NCI-H1417 treated with DMSO at 0.1 percent for 48 hours (cell line): ENCODE data around the gene CACNA1I.

Experiments
- DNase-seq: peaks from one replicate; lab custom pipeline; 2025; lab: John Stamatoyannopoulos, UW

The CACNA1I gene

DNA sequence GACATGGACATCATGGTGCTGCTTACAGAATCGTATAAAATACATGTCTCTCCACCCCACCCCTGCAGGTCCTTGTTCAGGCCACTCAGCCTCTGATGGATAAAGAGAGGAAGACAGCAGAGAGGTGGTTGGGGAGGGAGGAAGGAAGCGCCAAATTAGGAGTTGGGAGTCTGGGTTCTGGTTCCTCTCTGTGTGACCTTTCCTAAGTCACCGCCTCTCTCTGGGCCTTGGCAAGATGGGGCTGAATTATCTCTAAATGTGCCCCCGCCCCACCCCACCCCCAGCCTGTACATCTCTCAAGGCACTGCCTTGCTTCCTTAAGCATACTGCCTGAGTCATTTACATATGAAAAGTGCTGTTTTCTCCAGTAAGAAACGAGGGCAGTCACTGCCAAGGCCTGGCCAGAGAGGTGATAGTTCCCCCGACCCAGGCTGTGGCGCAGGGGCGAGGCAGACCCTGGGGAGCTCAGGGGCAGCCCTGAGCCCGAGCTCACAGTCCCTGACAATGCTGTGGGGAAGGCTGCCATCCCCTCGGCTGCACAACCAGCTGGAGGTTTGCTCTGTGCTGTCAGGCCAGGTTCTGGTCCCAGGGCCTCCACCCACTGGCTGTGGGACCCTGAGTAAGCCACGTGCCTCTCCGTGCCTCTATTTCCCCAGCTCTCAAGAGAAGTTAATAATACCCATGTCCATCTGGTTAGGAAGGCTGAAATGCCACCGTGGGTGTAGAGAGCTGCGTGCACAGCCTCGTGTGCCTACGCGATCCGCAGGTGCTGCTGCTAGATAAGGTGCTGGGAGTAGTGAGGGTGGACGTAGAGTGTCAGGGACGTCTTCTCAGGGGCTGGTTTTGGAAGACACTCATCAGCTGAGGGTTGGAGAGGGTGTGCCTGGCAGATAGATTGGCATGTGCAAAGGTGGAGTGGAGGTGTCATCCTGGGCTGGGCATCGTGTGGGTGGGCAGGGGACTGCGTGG, 55.3 kb downstream of the CACNA1I start:
- no peak for DNase-seq

DNA sequence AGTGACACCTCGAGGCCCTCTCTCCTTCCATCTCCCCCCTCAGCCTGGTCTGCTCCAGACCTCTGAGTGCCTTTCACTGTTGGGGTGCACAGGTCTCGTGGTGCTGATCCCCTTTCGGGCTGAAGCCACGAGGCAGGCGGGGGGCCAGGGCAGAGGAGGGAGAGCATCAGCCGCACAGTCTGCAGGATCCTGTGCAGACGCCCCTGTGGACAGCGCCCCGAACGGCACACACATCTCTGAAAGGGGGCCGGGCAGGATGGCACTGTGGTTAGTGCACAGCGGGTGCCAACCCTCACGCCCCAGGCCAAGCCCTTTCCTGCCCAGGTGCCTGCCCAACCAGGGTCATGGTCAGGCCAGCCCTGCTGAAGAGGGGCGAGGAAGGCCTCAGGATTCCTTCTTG, 56.7 kb downstream of the CACNA1I start:
- no peak for DNase-seq

DNA sequence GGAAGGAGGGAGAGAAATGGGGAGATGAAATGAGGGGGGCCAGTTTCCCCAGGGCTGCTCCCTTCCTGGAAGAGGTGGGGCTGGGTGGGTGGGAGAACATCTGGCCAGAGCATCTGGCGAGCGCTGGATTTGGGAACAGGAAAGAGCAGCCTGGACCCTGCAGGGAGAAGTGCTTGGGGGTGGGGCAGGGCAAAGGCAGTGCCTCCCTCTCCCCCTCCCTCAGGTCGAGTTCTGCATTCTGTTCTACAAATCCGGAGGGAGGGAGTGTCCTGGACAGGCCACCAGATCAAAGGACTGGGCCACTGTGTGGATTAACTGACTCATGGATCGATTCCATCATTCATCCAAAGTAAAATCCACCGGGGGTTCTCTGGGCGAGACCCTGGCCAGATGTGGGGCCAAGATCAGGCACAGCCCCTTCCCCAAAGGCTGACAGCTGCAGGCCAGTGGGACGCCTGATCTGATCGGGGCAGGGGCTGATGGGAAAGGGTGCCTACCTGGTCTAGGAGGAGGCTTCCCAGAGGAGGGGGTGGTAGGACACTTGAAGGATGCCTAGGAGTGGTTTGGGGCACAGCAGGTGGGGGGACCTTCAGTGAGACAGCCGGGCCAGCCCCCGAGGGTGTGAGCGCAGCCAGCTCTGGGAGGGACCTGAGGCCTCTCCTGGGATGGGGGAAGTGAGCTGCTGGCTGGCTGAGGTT, 57.5 kb downstream of the CACNA1I start:
- DNase-seq, result no peak

DNA sequence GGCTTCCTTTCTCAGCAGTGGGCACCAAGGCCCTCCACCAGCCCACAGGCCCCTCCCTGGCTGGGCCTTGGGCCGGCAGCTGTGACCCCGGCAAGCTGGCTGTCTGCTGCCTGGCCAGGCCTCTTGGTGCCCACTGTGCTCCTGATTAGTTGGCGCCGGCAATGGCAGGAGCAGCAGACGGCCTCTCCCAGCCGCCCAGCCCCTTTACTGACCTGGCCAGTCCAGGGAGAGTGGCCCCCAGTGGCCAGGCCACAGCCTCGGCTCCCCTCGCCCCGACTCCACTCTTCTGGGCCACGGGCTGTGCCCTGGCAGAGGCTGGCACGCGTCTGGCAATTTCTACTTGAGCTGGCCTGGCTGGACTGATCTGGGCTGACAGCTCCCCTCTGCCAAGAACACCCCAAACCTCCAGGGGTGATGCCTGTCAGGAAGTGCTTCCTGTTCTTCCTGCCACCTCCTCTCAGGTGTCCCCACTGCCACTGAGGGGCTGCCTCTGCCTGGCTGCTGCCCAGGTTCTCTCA, 58.1 kb downstream of the CACNA1I start:
- no peak for DNase-seq

DNA sequence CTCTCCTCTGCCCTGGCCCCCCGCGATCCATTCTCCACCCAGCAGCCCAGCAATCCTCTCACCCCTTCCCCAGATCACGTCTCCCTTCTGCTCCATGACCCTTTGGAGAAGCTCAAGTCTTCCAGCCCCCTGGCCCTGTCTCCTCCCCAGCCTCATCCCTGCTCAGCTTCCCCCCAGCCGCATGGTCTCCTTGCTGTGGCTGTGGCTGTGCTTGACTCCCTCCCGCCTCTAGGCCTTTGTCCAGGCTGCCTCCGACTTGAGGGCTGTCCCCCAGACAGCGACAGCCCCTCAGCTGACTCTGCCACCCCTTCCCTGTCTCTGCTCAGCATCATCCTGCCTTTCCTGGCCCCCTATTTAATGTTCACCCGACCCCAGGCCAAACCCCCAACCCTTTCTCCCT, 59.3 kb downstream of the CACNA1I start:
- DNase-seq, result no peak

DNA sequence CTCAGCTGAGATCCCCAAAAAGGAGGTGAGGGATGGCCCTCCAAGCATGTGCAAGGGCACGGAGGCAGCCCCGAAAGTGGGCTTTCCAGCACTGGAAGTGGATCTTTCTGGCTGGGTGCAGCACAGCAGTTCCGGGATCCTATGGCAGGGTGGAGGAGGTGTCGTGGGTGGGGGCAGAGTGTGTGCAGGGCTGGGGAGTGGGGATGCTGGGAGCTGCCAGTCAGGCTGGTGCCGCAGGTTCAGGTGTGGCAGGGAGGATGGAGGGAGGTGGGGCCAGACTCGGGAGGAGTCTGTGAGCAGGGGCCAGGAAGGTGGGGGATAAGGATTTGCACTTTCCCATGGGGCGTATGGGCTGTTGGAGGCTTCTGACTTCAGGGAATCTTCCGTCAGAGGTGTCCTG, 60.2 kb downstream of the CACNA1I start:
- no peak for DNase-seq

DNA sequence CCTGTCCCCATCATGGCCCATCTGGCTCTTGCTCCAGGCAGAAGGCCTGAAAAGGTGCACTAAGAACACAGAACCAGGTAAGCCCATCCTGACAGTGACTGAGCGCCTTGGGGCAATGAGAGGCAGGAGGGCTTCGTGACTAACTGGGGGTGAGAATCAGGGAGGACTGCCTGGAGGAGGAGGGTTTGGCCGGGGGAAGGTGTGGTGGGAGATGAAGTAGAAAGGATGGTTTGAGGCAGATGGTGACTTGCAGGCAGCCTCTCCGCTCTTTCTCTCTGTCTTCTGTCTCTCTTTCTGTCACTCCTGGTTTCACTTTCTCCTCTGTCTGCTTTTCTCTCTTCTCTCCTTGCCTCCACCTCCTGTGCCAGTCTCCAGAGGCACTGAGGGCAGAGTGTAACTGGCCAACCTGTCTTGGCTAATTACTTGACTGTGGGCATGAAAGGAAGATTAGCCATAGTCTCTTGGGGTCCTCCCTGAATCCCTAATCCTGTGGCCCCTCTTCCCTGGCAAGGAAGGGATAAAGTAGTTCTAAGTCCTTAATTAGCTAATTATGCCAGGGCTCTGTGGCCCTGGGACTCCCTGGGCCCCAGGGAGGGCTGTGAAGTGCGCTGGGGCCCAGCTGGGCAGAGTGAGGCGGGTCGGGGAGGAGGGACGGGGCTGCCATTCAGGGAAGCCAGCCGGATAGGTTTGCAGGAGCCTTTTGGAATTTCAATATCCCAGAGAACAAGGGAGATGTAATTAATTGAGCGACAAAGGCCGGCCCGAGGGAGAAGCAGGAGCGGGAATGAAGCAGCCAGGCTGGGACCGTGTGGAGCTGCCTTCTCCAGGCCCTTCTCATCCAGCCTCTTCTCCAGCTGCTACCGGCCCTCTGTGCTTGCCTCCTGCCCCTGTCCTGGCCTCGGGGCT, 61.1 kb downstream of the CACNA1I start:
- DNase-seq, result no peak

DNA sequence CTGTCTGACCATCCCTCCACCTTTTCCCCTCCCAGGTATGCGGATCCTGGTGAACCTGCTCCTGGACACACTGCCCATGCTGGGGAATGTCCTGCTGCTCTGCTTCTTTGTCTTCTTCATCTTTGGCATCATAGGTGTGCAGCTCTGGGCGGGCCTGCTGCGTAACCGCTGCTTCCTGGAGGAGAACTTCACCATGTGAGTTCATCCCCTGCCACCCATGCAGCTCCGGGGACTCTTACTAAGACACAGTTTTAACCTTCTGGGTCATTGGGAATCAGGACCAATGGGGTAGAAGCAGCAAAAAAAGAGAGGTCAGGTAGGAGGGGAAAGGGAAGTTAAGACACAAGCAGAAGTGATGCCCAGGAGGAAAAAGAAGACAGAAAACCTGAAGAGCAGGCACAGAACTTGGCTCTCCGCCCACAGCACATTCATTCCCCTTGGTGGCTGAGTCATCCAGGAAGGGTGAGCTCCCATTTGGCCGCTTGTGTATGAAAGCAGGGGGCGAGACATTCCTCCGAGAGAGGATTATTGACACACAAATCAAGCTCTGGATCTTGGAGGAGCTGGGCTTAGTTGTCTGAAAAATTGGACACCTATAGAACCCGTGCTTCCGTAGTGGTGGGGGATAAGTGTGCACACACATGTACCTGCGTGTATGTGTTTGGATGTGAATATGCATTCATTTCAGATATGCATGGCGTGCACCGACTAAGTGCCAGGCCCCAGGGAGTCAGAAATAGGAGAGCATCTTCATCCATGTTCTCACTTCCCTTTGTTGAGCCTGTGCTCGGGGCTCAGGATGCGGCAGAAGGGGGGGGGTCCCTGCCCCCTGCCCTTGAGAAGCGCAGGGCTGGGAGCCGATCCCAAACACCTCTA, 64.2 kb downstream of the CACNA1I start:
- DNase-seq, result no peak

DNA sequence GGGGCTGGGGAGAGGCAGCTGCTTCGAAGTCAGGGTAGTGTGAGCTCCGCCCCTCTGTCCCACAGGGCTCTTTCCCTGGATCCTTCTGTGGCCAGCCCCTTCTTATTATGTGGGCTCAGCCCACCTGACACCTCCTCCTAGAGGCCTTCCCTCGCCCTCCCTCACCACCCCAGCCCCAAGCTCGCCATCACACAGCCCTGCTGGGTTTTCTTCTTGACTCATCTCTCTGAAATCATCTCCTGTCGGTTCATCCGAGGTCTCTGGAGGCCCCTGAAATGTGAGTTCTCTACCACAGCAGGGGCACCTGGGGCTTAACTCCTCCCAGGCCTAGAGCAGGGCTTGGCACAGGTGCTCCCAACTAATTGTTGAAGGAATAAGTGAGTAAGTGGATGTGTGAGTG, 65.2 kb downstream of the CACNA1I start:
- DNase-seq, result no peak

DNA sequence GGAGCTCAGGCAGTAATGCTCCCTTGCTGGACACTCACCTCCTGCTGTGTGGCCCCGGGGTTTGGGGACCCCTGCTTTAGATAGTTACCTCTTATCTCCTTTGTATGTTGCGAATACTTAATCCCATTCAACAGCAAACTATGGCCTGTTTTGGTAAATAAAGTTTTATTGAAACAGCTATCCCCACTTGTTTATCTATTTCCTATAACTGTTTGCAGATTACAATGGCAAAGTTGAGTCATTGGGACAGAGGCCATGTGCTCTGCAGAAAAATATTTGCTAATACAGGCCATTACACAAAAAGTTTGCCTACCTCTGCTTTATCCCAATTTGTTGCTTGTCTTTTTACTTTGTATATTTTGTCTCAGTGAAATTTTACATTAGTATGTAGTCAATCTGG, 68.4 kb downstream of the CACNA1I start:
- DNase-seq, result no peak

DNA sequence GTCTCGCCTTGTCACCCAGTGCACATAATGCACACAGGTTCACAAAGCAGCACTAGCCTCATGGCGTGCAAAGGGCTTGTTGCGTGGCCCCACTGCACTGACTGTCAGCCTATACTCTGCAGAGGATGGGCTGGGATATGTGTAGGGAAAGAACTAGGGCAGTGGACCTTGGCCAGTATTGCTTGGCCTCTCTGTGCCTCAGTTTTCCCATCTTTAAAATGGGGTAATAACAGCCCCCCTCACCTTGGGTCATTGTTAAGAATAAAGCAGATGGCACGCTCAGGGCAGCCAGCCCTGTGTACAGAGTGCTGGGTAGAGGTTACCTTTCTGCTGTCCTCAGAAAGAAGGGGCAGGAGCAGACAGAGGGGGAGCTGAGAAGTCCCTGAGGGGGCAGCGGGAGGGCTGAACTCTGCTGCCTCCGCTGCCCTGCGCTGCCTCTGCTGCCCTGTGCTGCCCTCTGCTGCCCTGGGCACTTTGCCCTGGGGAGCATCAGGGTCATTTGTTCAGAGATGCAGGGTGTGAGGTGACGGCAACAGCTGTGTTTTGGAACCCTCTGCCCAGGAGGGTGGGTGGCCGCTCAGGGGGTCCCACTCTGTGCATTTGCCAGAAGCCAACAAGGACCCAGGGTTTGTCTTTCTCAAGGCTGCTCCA, 71.2 kb downstream of the CACNA1I start:
- no peak for DNase-seq

DNA sequence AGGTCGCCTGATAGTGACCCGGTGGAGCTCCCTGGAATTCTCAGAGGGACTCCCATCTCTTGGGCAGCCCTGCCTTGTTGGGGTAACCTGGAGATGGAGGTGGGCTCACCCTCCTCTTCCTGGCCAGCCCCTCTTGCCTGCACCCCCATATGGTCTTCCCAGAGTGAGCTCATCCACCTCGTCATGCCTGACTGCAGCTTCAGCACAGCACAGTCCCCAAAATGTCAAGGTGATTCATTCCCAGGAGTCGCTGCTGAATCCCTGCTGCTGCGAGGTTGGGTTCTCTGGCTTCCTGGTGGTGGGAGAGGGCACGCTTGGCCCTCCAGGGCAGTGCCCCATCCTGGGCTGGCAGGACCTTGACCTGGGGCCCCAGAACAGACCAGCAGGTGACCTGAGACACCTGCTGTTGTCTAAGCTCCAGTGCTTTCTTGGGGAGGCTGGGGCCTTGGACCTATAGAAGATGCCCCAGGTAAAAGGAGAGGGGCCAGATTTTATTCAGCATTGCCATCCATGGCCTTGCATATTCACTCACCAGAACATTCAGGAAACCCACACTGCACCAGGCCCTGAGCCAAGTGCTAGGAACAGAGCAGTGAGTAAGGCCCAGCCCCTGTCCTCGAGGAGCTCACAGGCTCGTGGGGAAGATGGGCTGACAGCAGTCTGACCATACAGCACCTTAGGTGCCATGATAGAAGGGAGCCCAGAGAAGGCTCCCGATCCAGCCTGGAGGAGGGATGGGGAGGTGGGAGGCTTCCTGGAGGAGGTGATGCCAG, 72.9 kb downstream of the CACNA1I start:
- DNase-seq, result no peak

DNA sequence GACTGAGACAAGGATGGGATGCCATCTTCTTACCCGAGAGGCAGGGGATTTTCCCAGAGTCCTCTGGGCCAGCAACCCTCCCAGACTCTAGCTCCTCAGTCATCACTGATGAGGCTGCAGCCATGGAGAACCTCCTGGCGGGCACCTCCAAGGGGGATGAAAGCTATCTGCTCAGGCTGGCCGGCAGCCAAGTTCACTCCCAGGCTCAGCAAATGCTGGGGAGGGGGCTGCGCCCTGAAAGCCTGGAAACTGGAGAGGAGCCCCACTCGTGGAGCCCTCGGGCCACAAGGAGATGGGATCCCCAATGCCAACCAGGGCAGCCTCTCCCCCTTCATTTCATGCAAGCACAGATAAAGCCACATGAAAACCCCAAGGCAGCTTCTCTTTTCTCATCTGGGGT, 75.0 kb downstream of the CACNA1I start:
- no peak for DNase-seq

DNA sequence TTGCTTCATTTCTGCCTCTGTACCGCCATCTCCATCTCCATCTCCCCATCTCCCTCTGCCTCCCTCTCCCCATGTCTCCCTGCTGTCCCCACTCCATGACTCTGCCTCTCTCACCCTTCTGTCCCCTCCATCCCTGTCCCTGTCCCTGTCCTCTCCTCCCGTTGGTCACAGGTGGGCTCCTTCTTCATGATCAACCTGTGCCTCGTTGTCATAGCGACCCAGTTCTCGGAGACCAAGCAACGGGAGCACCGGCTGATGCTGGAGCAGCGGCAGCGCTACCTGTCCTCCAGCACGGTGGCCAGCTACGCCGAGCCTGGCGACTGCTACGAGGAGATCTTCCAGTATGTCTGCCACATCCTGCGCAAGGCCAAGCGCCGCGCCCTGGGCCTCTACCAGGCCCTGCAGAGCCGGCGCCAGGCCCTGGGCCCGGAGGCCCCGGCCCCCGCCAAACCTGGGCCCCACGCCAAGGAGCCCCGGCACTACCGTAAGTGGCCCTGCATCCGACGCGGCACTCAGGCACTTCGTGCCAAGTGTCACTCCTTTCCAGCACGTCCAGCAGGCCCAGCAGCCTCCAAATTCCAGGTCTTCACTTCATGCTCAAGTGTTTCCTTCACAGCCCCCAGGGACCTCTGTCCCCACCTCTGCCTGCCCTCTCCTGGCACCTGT, 76.0 kb downstream of the CACNA1I start:
- DNase-seq, result no peak

DNA sequence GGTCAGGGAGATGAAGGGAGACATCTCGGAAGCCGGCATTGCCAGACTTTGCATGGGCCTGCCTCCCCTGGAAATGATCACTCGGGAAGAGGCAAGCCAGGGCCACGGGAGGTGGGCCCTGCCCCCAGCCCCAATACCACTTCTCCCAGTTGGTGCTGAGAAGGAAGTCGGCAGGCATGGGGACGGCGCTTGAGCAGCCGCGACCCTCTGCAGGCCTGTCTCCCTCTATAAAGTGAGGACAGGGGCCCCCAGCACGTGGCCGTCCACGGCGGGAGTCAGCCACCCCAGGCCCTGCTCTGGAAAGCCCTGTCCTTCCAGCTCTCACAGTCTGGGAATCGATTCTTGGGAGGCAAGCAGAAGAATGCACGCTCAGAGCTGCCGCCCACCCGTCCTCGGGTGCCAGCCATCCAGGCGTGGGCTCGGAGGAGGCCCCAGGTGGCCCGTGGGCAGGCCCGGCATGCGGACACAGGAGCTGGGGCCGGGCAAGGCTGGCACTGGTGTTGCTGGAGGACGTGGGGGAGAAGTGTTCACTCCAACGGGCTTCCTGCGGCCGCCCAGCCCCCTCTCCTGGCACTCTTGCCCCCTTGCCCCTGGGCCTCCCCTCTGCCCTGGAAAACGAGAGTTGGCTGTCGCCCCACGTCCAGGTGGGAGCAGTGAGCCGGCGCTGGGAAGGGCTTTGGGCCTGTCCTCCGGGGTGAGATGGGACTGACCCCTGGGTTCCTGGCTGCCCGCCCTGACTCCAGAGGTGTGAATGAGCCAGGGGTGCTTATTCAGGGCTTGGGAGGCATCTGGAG, 77.5 kb downstream of the CACNA1I start:
- no peak for DNase-seq

DNA sequence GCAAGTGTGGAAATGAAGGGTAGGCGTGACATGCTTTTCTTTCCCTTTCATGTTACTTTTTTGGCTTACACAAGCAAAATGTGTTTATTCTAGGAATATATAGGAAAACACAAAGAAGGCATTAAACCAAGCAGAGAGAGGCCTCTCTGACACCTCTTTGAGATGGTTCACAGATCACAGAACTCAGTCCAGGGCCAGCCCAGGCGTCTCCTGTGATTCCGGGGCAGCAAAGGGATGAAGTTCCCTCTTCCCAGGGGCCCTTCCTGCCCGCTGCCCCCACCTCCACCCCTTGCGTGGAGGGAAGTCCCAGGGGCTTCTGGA, 78.0 kb downstream of the CACNA1I start:
- DNase-seq, result no peak

DNA sequence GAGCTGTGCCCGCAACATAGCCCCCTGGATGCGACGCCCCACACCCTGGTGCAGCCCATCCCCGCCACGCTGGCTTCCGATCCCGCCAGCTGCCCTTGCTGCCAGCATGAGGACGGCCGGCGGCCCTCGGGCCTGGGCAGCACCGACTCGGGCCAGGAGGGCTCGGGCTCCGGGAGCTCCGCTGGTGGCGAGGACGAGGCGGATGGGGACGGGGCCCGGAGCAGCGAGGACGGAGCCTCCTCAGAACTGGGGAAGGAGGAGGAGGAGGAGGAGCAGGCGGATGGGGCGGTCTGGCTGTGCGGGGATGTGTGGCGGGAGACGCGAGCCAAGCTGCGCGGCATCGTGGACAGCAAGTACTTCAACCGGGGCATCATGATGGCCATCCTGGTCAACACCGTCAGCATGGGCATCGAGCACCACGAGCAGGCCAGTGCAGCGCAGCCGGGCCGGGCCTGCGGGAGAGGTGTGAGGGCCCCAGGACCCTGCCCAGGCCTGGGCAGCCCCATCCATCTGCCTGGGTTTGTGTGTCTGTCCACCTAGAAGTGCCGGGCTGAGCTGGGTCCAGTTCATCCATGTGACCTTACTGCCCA, 79.0 kb downstream of the CACNA1I start:
- no peak for DNase-seq
